GM04504 (cell line): ENCODE results near the gene HJV.

Experiments
- DNase-seq: peaks from one replicate; pipeline ENCODE4 v3.0.0-alpha.2; 2012; ENCODE audit warnings: low read depth

HJV gene

DNA sequence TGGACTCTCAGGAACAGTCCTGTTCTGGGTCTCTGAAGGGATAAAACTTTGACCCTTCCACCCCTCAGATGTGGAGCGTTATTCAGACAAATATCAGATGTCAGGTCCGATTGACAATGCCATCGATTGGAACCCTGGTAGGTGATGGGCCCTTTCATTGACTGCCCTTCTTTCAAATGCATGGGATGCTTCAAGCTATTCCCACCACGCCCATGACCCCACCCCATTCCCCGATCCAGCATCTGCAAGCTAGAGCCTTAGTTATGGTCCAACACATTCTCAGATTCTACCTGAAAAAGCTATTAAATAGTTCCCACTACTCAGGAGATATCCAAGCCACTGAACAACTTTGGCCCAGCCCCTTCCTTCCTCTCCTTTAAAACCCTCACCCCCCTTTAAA is 44.5 kb downstream of the HJV start:
- no peak for DNase-seq

DNA sequence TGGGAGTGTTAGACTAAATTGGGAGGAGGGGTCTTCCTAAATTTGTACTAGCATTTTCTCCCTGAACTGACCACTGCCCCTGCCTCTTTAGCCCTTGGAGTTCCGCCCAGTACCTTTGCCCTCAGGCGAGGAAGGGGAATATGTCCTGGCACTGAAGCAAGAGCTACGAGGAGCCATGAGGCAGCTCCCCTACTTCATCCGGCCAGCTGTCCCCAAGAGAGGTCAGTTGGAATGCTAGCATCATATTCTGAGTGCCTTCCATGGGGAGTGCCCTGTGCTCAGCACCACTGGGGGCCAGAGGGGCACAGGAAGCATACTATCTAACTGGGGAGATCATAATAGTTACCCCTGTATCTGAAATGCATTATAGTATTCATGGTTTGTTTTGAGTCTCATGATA is 46.3 kb downstream of the HJV start:
- DNase-seq, result no peak

DNA sequence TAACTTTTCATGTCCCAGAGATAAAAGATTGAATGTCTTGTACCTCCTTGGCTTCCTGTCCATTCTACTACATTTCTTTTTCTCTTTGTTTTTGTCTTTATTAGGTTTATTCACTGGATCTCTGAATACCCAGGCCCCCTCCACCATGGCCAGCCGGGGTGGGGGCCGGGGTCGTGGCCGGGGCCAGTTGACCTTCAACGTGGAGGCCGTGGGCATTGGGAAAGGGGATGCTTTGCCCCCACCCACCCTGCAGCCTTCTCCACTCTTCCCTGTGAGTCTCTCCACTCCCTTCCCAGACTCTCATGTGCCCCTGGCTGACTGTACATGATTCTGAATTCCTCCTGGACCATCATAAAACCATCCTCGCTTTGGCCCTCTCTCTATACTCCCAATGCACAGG is 46.8 kb downstream of the HJV start:
- DNase-seq, result no peak

DNA sequence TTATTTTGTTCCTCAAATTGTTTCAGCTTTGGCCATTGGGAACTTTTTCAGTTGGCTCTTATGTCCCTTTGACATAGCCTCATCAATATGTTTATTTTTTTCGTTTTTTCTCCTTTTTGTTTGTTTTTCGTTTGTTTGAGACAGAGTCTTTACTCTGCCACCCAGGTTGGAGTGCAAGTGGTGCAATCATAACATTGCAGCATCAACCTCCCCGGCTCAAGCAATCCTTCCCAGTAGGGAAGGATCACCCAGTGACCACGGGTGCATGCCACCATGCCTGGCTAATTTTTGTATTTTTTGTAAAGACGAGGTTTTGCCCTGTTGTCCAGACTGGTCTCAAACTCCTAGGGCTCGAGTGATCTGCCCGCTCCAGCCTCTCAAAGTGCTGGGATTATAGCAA is 49.0 kb downstream of the HJV start:
- no peak for DNase-seq
